H9 (cell line): ENCODE data around the gene IRF4. TPM values are rescaled to one million over a fixed set of nuclear protein-coding genes. Genes with fewer than 3 reads are reported as not detected.

ENCODE experiments used
- DNase-seq: peaks from one replicate; pipeline ENCODE4 v3.0.0-alpha.2; 2017
- H2AFZ ChIP-seq: one replicate; pipeline ENCODE4 v1.6.1; 2013; ENCODE audit warnings: mild to moderate bottlenecking, low read length, control low read depth, moderate library complexity
- H2AK5ac ChIP-seq: 2 replicates; pipeline ENCODE4 v1.6.1; 2013; ENCODE audit warnings: low read length, control low read depth, mixed read lengths; ENCODE audit not compliant: insufficient read length
- H2BK120ac ChIP-seq: one replicate; pipeline ENCODE4 v1.6.1; 2013; ENCODE audit warnings: low read depth, mild to moderate bottlenecking, low read length, control low read depth, inconsistent platforms; ENCODE audit not compliant: poor library complexity, severe bottlenecking
- H2BK12ac ChIP-seq: 2 replicates; pipeline ENCODE4 v1.6.1; 2013; ENCODE audit warnings: low read length, control low read depth, mixed read lengths, low read depth; ENCODE audit not compliant: insufficient read length
- H2BK15ac ChIP-seq: 2 replicates; pipeline ENCODE4 v1.6.1; 2013; ENCODE audit warnings: low read depth, low read length, control low read depth
- H2BK20ac ChIP-seq: one replicate; pipeline ENCODE4 v1.6.1; 2013; ENCODE audit warnings: low read depth, mild to moderate bottlenecking, low read length, control low read depth, inconsistent platforms; ENCODE audit not compliant: poor library complexity, severe bottlenecking
- H2BK5ac ChIP-seq: 2 replicates; pipeline ENCODE4 v1.6.1; 2013; ENCODE audit warnings: low read length, control low read depth, mixed read lengths; ENCODE audit not compliant: insufficient read length
- H3K14ac ChIP-seq: 2 replicates; pipeline ENCODE4 v1.6.1; 2013; ENCODE audit warnings: low read length, control low read depth; ENCODE audit not compliant: insufficient read depth
- H3K18ac ChIP-seq: 2 replicates; pipeline ENCODE4 v1.6.1; 2013; ENCODE audit warnings: low read depth, mild to moderate bottlenecking, mixed read lengths, low read length, control low read depth; ENCODE audit not compliant: insufficient read length
- H3K23ac ChIP-seq: 2 replicates; pipeline ENCODE4 v1.6.1; 2013; ENCODE audit warnings: low read length, control low read depth, mixed read lengths, low read depth; ENCODE audit not compliant: insufficient read length
- H3K23me2 ChIP-seq: 2 replicates; pipeline ENCODE4 v1.6.1; 2013; ENCODE audit warnings: low read depth, mild to moderate bottlenecking, mixed read lengths, low read length, control low read depth; ENCODE audit not compliant: insufficient read length, poor library complexity, severe bottlenecking
- H3K27ac ChIP-seq: 2 replicates; pipeline ENCODE4 v1.5.1; 2013; ENCODE audit warnings: low read length, control low read depth, mixed read lengths, low read depth; ENCODE audit not compliant: insufficient read length
- H3K27me3 ChIP-seq: 2 replicates; pipeline ENCODE4 v1.6.1; 2013; ENCODE audit warnings: low read length, control low read depth, inconsistent platforms; ENCODE audit not compliant: insufficient read depth
- H3K4ac ChIP-seq: 2 replicates; pipeline ENCODE4 v1.6.1; 2013; ENCODE audit warnings: low read depth, mild to moderate bottlenecking, control low read depth, inconsistent platforms, low read length, moderate library complexity
- H3K4me1 ChIP-seq: 2 replicates; pipeline ENCODE4 v1.6.1; 2013; ENCODE audit warnings: low read length, control low read depth, inconsistent platforms; ENCODE audit not compliant: insufficient read depth
- H3K4me2 ChIP-seq: 2 replicates; pipeline ENCODE4 v1.6.1; 2013; ENCODE audit warnings: low read length, control low read depth, mixed read lengths; ENCODE audit not compliant: insufficient read length, insufficient read depth
- H3K56ac ChIP-seq: 2 replicates; pipeline ENCODE4 v1.6.1; 2013; ENCODE audit warnings: low read depth, mild to moderate bottlenecking, mixed read lengths, low read length, control low read depth; ENCODE audit not compliant: insufficient read length
- H3K79me1 ChIP-seq: 2 replicates; pipeline ENCODE4 v1.6.1; 2013; ENCODE audit warnings: low read depth, mild to moderate bottlenecking, moderate library complexity, low read length, control low read depth, inconsistent platforms; ENCODE audit not compliant: insufficient read depth, poor library complexity, severe bottlenecking
- H3K79me2 ChIP-seq: 2 replicates; pipeline ENCODE4 v1.6.1; 2013; ENCODE audit warnings: low read length, control low read depth, inconsistent platforms; ENCODE audit not compliant: insufficient read depth
- H3K9ac ChIP-seq: 2 replicates; pipeline ENCODE4 v1.6.1; 2013; ENCODE audit warnings: low read length, control low read depth, mixed read lengths; ENCODE audit not compliant: insufficient read length; ENCODE audit errors: extremely low read depth
- H3K9me3 ChIP-seq: one replicate; pipeline ENCODE4 v1.6.1; 2013; ENCODE audit warnings: low read depth, low read length, inconsistent platforms; ENCODE audit not compliant: control insufficient read depth
- H3T11ph ChIP-seq: one replicate; pipeline ENCODE4 v1.6.1; 2013; ENCODE audit warnings: mild to moderate bottlenecking, low read length, control low read depth, inconsistent platforms
- H4K20me1 ChIP-seq: one replicate; pipeline ENCODE4 v1.6.1; 2013; ENCODE audit not compliant: control insufficient read depth, insufficient read length, insufficient read depth
- H4K5ac ChIP-seq: 2 replicates; pipeline ENCODE4 v1.6.1; 2013; ENCODE audit warnings: low read depth, mild to moderate bottlenecking, mixed read lengths, low read length, control low read depth; ENCODE audit not compliant: insufficient read length
- H4K8ac ChIP-seq: replicated peaks from 2 replicates; pipeline ENCODE4 v1.6.1; 2013; ENCODE audit warnings: low read length, control low read depth, mixed read lengths, low read depth; ENCODE audit not compliant: insufficient read length
- H4K91ac ChIP-seq: 2 replicates; pipeline ENCODE4 v1.6.1; 2013; ENCODE audit warnings: low read depth, mild to moderate bottlenecking, moderate library complexity, mixed read lengths, low read length, control low read depth; ENCODE audit not compliant: insufficient read length
- H3K27ac Mint-ChIP-seq, 3 experiments: 2 replicates in 2 of 3; 3 replicates in 1 of 3; pipeline ENCODE4 v1.8.0; 2020 to 2021; ENCODE audit warnings: mixed read lengths in 3 of 3, mild to moderate bottlenecking in 1 of 3, moderate library complexity in 1 of 3
- H3K27me3 Mint-ChIP-seq: 2 replicates; pipeline ENCODE4 v1.8.0; 2021; ENCODE audit warnings: low read depth, mild to moderate bottlenecking, moderate library complexity, mixed read lengths
- H3K36me3 Mint-ChIP-seq, 3 experiments: 2 replicates in 2 of 3; 3 replicates in 1 of 3; pipeline ENCODE4 v1.8.0; 2020 to 2021; ENCODE audit warnings: low read depth in 3 of 3, mixed read lengths in 3 of 3; ENCODE audit not compliant: insufficient read depth in 1 of 3
- H3K4me1 Mint-ChIP-seq, 2 experiments: 2 replicates each; pipeline ENCODE4 v1.8.0; 2020; ENCODE audit warnings: mixed read lengths in 2 of 2
- H3K4me3 Mint-ChIP-seq, 2 experiments: 2 replicates in 1 of 2; 3 replicates in 1 of 2; pipeline ENCODE4 v1.8.0; 2020 to 2021; ENCODE audit warnings: mild to moderate bottlenecking in 2 of 2, mixed read lengths in 2 of 2, moderate library complexity in 1 of 2
- H3K9me3 Mint-ChIP-seq, 2 experiments: 2 replicates in 1 of 2; 3 replicates in 1 of 2; pipeline ENCODE4 v1.8.0; 2020; ENCODE audit warnings: mild to moderate bottlenecking in 2 of 2, mixed read lengths in 2 of 2, moderate library complexity in 1 of 2
- CTCF ChIP-seq: fragments of 200-600 bp; sonication (generic); conservative IDR thresholded peaks from 3 replicates; pipeline ENCODE4 v1.8.0; 2021; ENCODE audit warnings: antibody characterized with exemption, mild to moderate bottlenecking
- WGBS: extraction: QIAGEN DNeasy Blood & Tissue Kit; methylation state at CpG from one replicate; pipeline ENCODE4 v1.1.7; 2013; ENCODE audit warnings: missing lambda C conversion rate, low lambda C conversion rate, mixed read lengths; ENCODE audit not compliant: insufficient read length; ENCODE audit errors: extremely low coverage; 5-methylcytosine and 5-hydroxymethylcytosine counted together
- total RNA-seq: library from RNA; stranded (reverse); gene quantifications from 2 replicates; pipeline ENCODE4 v1.2.1, GENCODE V29; 2021

Gene IRF4
- total RNA-seq, 1 experiment from 2014 or later = 0.31 TPM

- no peak for DNase-seq
- Histone ChIP-seq H4K91ac (no peak overlapping the region), H3K56ac (no peak overlapping the region), H2BK12ac (no peak overlapping the region), H3K23ac (no peak overlapping the region), H3K79me1 (no peaks in the 10 kb centered on the region), H3K14ac (no peak overlapping the region), H3K79me2 (no peaks in the 10 kb centered on the region), H2AFZ (no peak overlapping the region), H2AK5ac (no peak overlapping the region), H2BK120ac (no peak overlapping the region), H3K9me3 (peaks cover 81% of the 10 kb centered on the region), H3K4me1 (no peaks in the 10 kb centered on the region), H2BK20ac (no peak overlapping the region), H3K27ac (no peak overlapping the region), H4K8ac (no peak overlapping the region), H3K4me2 (no peak overlapping the region), H2BK5ac (no peak overlapping the region), H3K4ac (no peak overlapping the region), H4K20me1 (no peaks in the 10 kb centered on the region), H3K27me3 (no peaks in the 10 kb centered on the region), H3K18ac (no peak overlapping the region), H4K5ac (no peak overlapping the region), H3T11ph (no peak overlapping the region), H3K9ac (no peak overlapping the region), H2BK15ac (no peak overlapping the region), H3K23me2 (no peaks in the 10 kb centered on the region)
- peaks cover 94 to 98% of the 10 kb centered on the region in 2 experiments for H3K9me3 Mint-ChIP-seq
- H3K4me3 Mint-ChIP-seq = no peak overlapping the region
- peaks cover 4% of the 10 kb centered on the region for H3K27me3 Mint-ChIP-seq
- no peak for TF ChIP-seq CTCF
- H3K27ac Mint-ChIP-seq = no peak overlapping the region
- no CpG with 5 or more reads among the region's 9 CpGs for WGBS
- H3K4me1 Mint-ChIP-seq = peaks cover 8 to 10% of the 10 kb centered on the region in 2 experiments; a peak in 3 of 4 replicates
- H3K36me3 Mint-ChIP-seq = peaks cover 12 to 41% (median 20%) of the 10 kb centered on the region in 3 experiments
These were observed 41.2 kb upstream of the IRF4 start for GRCh38 chr6:350371-350770.
